PC-9 (cell line): ENCODE results near the gene SEC14L1. TPM values are rescaled to one million over a fixed set of nuclear protein-coding genes. Genes with fewer than 3 reads are reported as not detected.

Experiments used
- BruUV-seq: library from RNA; stranded (reverse); fragments of 400-500 nt; replicated peaks from 2 replicates; lab custom pipeline; 2021; lab: Mats Ljungman, UMichigan
- CTCF ChIA-PET: fragments of 300-600 bp; sonication (Branson Sonifier 250); formaldehyde crosslinking; loops from one replicate; lab custom pipeline; 2022; ENCODE audit warnings: antibody characterized with exemption; lab: Charles Lee
- POLR2A ChIA-PET: fragments of 300-600 bp; sonication (Branson Sonifier 250); formaldehyde crosslinking; loops from one replicate; lab custom pipeline; 2022; ENCODE audit warnings: antibody characterized with exemption; ENCODE audit not compliant: unreplicated experiment; lab: Charles Lee
- DNase-seq, 2 experiments: peaks; one replicate each; pipeline versions ENCODE4 v3.0.0 to v3.0.0-alpha.2; 2015 to 2022; ENCODE audit warnings: mixed read lengths in 1 of 2
- H2AFZ ChIP-seq: fragments of 200-600 bp; sonication (generic); 2 replicates; pipeline ENCODE4 v1.8.1; 2017; ENCODE audit warnings: antibody characterized with exemption
- H3F3A ChIP-seq: fragments of 200-600 bp; sonication (generic); 2 replicates; pipeline ENCODE4 v1.8.1; 2017; ENCODE audit warnings: antibody characterized with exemption, mild to moderate bottlenecking, low read depth; ENCODE audit not compliant: insufficient read depth
- H3K27ac ChIP-seq: fragments of 200-600 bp; sonication (generic); 2 replicates; pipeline ENCODE4 v1.6.1; 2016; ENCODE audit warnings: mixed run types
- H3K27me3 ChIP-seq: fragments of 200-600 bp; sonication (generic); 2 replicates; pipeline ENCODE4 v1.6.1; 2016; ENCODE audit warnings: low read depth, mixed run types; ENCODE audit not compliant: insufficient read depth
- H3K36me3 ChIP-seq: fragments of 200-600 bp; sonication (generic); 2 replicates; pipeline ENCODE4 v1.6.1; 2016; ENCODE audit warnings: low read depth, mixed run types
- H3K4me1 ChIP-seq: fragments of 200-600 bp; sonication (generic); replicated peaks from 2 replicates; pipeline ENCODE4 v1.6.1; 2016; ENCODE audit warnings: mixed run types; ENCODE audit not compliant: insufficient read depth
- H3K4me2 ChIP-seq: fragments of 200-600 bp; sonication (generic); 2 replicates; pipeline ENCODE4 v1.6.1; 2017; ENCODE audit warnings: mixed run types
- H3K4me3 ChIP-seq: fragments of 200-600 bp; sonication (generic); 2 replicates; pipeline ENCODE4 v1.6.1; 2016; ENCODE audit warnings: mixed run types
- H3K79me2 ChIP-seq: fragments of 200-600 bp; sonication (generic); 2 replicates; pipeline ENCODE4 v1.6.1; 2017; ENCODE audit warnings: low read depth, mixed run types
- H3K9me2 ChIP-seq: fragments of 200-600 bp; sonication (generic); 2 replicates; pipeline ENCODE4 v1.8.1; 2017; ENCODE audit warnings: mild to moderate bottlenecking; ENCODE audit not compliant: insufficient read depth
- H3K9me3 ChIP-seq: fragments of 200-600 bp; sonication (generic); 2 replicates; pipeline ENCODE4 v1.8.1; 2016; ENCODE audit warnings: low read depth; ENCODE audit not compliant: insufficient read depth
- H4K20me1 ChIP-seq: fragments of 200-600 bp; sonication (generic); 2 replicates; pipeline ENCODE4 v1.8.1; 2017; ENCODE audit not compliant: insufficient read depth
- CTCF ChIP-seq: fragments of 200-600 bp; sonication (generic); conservative IDR thresholded peaks from 2 replicates; pipeline ENCODE4 v1.6.1; 2017; ENCODE audit warnings: mixed run types, antibody characterized with exemption, mild to moderate bottlenecking, moderate library complexity
- EZH2 ChIP-seq: fragments of 200-600 bp; sonication (generic); IDR thresholded peaks from 2 replicates; pipeline ENCODE4 v1.8.0; 2017; ENCODE audit warnings: antibody characterized with exemption, low read depth
- intact Hi-C: fragments of 100-400 bp; cut with micrococcal nuclease; formaldehyde crosslinking; loops from one replicate; pipeline ENCODE4 v1.10.0; 2022; ENCODE audit not compliant: unreplicated experiment
- total RNA-seq: library from RNA; stranded (reverse); gene quantifications from 2 replicates; pipeline ENCODE4 v1.2.3, GENCODE V29; 2021

The SEC14L1 gene
- total RNA-seq, 1 experiment from 2014 or later = 83.1 TPM

- Histone ChIP-seq H4K20me1 (no peaks in the 10 kb centered on the region), H3F3A (no peaks in the 10 kb centered on the region), H3K9me2 (no peaks in the 10 kb centered on the region), H2AFZ (no peak overlapping the region), H3K27ac (no peak overlapping the region), H3K4me1 (no peaks in the 10 kb centered on the region), H3K4me3 (no peak overlapping the region), H3K36me3 (no peaks in the 10 kb centered on the region), H3K79me2 (no peaks in the 10 kb centered on the region), H3K9me3 (peaks cover 4% of the 10 kb centered on the region; the same call in 1 of the 2 replicates), H3K4me2 (no peak overlapping the region), H3K27me3 (no peaks in the 10 kb centered on the region)
- ChIA-PET POLR2A (no interaction called here), CTCF (no interaction called here)
- DNase-seq = no peak
- no TSS peak for BruUV-seq
- intact Hi-C loops = no loop called here
- no peak for TF ChIP-seq CTCF
- TF ChIP-seq EZH2 = no peak
These were observed 93.9 kb downstream of the SEC14L1 start for GRCh38 chr17:77234695-77235094.

GRCh38 chr17:77235370-77235941, 94.7 kb downstream of the SEC14L1 start:
- ChIA-PET CTCF (no interaction called here), POLR2A (no interaction called here)
- peaks cover 4% of the 10 kb centered on the region; the same call in 1 of the 2 replicates for H3K9me3 ChIP-seq
- no peak overlapping the region for H2AFZ ChIP-seq
- H3K36me3 ChIP-seq = no peaks in the 10 kb centered on the region
- no peaks in the 10 kb centered on the region for H3K9me2 ChIP-seq
- no peak for DNase-seq
- H3F3A ChIP-seq = no peaks in the 10 kb centered on the region
- no peaks in the 10 kb centered on the region for H3K27me3 ChIP-seq
- no peak overlapping the region for H3K4me2 ChIP-seq
- no peak overlapping the region for H3K4me3 ChIP-seq
- H3K27ac ChIP-seq = no peak overlapping the region
- H3K79me2 ChIP-seq = no peaks in the 10 kb centered on the region
- TF ChIP-seq CTCF (no peak), EZH2 (no peak)
- intact Hi-C loops = no loop called here
- no peaks in the 10 kb centered on the region for H3K4me1 ChIP-seq
- no peaks in the 10 kb centered on the region for H4K20me1 ChIP-seq
- no TSS peak for BruUV-seq

- no peaks in the 10 kb centered on the region for H3K4me1 ChIP-seq
- H3K36me3 ChIP-seq = no peaks in the 10 kb centered on the region
- no peak overlapping the region for H2AFZ ChIP-seq
- ChIA-PET CTCF (no interaction called here), POLR2A (interaction anchor here (0.6 kb wide), 1 partner anchor 355 kb away, joined by 10 read pairs; no protein-coding TSS in a partner anchor)
- DNase-seq = no peak
- no peak overlapping the region for H3K4me2 ChIP-seq
- intact Hi-C loops = no loop called here
- H3K27me3 ChIP-seq = no peaks in the 10 kb centered on the region
- H3K79me2 ChIP-seq = no peaks in the 10 kb centered on the region
- H3K27ac ChIP-seq = no peak overlapping the region
- no TSS peak for BruUV-seq
- TF ChIP-seq CTCF = no peak
- TF ChIP-seq EZH2 = no peak
- H3F3A ChIP-seq = no peaks in the 10 kb centered on the region
- H3K9me2 ChIP-seq = no peaks in the 10 kb centered on the region
- no peaks in the 10 kb centered on the region for H4K20me1 ChIP-seq
- H3K9me3 ChIP-seq = peaks cover 4% of the 10 kb centered on the region; the same call in 1 of the 2 replicates
- no peak overlapping the region for H3K4me3 ChIP-seq
These were observed 96.7 kb downstream of the SEC14L1 start for GRCh38 chr17:77237232-77238008.
